Activated naive CD4-positive, alpha-beta T cell treated with anti-CD3 and anti-CD28 coated beads, Interleukin-2, amount 50 U/mL, for 16 hours (primary cell): ENCODE data around the gene LDLRAD4.

Source experiments
- DNase-seq: peaks from one replicate; pipeline ENCODE4 v3.0.0-alpha.2; 2020

The LDLRAD4 gene

GRCh38 chr18:13566941-13567746, 348.6 kb downstream of the LDLRAD4 start:
- no peak for DNase-seq

- no peak for DNase-seq
These were observed 350.2 kb downstream of the LDLRAD4 start for GRCh38 chr18:13568443-13569392.

- DNase-seq, result no peak
These were observed 351.7 kb downstream of the LDLRAD4 start for GRCh38 chr18:13570216-13570615.

GRCh38 chr18:13570856-13571495, 352.4 kb downstream of the LDLRAD4 start:
- no peak for DNase-seq

- no peak for DNase-seq
These were observed 353.6 kb downstream of the LDLRAD4 start for GRCh38 chr18:13572148-13572547.

GRCh38 chr18:13572721-13573120, 354.2 kb downstream of the LDLRAD4 start:
- DNase-seq, result no peak

GRCh38 chr18:13573750-13574149, 355.2 kb downstream of the LDLRAD4 start:
- DNase-seq, result no peak

- no peak for DNase-seq
These were observed 355.8 kb downstream of the LDLRAD4 start for GRCh38 chr18:13574355-13574754.

GRCh38 chr18:13574761-13575160, 356.2 kb downstream of the LDLRAD4 start:
- no peak for DNase-seq

GRCh38 chr18:13576598-13576997, 358.0 kb downstream of the LDLRAD4 start:
- no peak for DNase-seq

- DNase-seq, result peak; percentile 40
These were observed 358.6 kb downstream of the LDLRAD4 start for GRCh38 chr18:13577091-13577697.

GRCh38 chr18:13577781-13578180, 359.2 kb downstream of the LDLRAD4 start:
- DNase-seq, result no peak

GRCh38 chr18:13578400-13578799, 359.8 kb downstream of the LDLRAD4 start:
- no peak for DNase-seq

- no peak for DNase-seq
These were observed 361.3 kb downstream of the LDLRAD4 start for GRCh38 chr18:13579874-13580273.

GRCh38 chr18:13580351-13580750, 361.8 kb downstream of the LDLRAD4 start:
- no peak for DNase-seq

GRCh38 chr18:13580991-13581390, 362.4 kb downstream of the LDLRAD4 start:
- DNase-seq, result no peak

- no peak for DNase-seq
These were observed 363.1 kb downstream of the LDLRAD4 start for GRCh38 chr18:13581496-13582177.

GRCh38 chr18:13582178-13582670, 363.7 kb downstream of the LDLRAD4 start:
- no peak for DNase-seq

GRCh38 chr18:13583576-13584550, 365.3 kb downstream of the LDLRAD4 start:
- no peak for DNase-seq

GRCh38 chr18:13584825-13585224, 366.3 kb downstream of the LDLRAD4 start:
- no peak for DNase-seq
